GM18511 (cell line): ENCODE data around the gene ATXN10.
"Not testable (repeated sequence)": the region's sequence is repeated elsewhere in the genome, so short reads cannot be mapped to it uniquely, and the experiment has no call there.

Source experiments
- ATAC-seq: cut with Tn5 transposase; IDR thresholded peaks from one replicate; pipeline ENCODE4 v1.9.1; 2021; ENCODE audit warnings: mild to moderate bottlenecking, moderate library complexity; ENCODE audit not compliant: unreplicated experiment

The ATXN10 gene

GRCh38 chr22:45678961-45679912, 7.6 kb downstream of the ATXN10 start:
- ATAC-seq: no peak

GRCh38 chr22:45680932-45681700, 9.5 kb downstream of the ATXN10 start:
- ATAC-seq: no peak

GRCh38 chr22:45682064-45682463, 10.4 kb downstream of the ATXN10 start:
- no peak for ATAC-seq

- not testable (repeated sequence) for ATAC-seq
These were observed 11.1 kb downstream of the ATXN10 start for GRCh38 chr22:45682773-45683172.

DNA sequence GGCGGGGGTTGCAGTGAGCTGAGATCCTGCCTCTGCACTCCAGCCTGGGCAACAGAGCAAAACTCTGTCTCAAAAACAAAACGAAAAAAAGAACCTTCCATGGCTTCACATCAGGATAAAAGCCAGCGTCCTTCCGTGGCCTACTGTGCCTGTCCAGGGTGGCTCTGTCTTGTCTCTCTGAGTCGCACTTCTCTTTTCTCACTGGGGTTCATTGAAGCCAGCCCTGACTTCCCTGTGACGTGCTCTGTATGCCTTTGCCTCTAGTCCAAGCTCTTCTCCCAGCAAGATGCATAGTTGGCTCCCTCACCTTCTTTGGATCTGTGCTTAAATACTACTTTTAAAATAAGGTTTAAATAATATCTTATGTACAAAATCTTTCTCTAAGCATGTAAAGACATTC, 11.6 kb downstream of the ATXN10 start:
- ATAC-seq: no peak

DNA sequence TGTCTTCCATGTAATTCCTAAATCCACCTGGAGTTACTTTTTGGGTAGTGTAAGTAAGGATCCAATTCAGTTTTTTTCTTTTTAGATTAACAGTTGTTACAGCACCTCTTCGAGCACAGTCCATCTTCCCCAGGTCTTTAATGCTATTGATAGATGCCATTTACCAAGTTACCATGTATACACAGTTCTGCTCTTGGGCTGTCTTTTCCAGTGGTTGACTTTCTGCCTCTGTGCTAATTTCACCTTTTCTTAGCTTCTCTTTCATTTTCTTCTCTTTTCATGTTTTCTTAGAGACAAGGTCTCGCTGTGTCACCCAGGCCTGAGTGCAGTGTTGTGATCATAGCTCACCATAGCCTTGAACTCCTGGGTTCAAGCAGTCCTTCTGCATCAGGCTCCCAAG, 12.0 kb downstream of the ATXN10 start:
- ATAC-seq: no peak

- no peak for ATAC-seq
These were observed 12.5 kb downstream of the ATXN10 start for GRCh38 chr22:45684169-45684568.

DNA sequence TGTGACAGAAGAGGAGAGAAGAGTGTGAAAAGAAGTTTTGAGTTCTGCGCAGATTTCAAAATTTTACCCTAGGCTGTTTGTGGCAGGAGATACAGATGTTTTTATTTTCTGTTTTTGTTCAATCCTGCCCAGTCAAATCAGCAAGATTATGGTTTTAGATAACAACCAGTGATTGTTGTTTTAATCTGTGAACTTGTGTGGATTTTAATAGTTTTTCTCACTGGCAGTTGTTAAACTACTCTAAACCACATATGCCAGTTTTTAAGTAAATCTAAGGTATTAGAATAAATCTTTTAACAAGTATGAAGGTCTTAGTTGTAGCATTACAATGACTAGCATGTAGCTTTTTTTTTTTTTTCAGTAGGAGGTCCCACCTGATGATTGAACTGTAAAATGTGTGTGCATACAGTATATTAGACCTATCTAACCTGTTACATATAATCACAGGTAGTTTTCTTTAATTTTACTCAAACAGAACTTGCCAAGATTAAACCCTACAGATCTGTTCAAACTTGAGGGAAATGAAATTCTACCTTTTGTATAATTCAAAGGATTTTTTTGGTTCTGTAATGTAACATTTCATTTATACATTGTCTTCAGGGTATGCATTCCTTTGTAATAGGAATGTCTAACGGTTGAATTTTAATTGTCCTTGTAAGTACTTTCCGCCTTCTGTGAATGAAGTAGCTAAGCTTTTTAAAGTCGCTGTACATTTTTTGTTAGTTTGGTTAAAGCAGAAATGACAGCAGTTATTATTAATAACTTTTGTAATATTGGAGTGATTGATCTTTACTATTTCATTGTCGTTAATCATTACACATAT, 13.3 kb downstream of the ATXN10 start:
- ATAC-seq: no peak

- ATAC-seq: no peak
These were observed 14.4 kb downstream of the ATXN10 start for GRCh38 chr22:45686004-45686403.

- no peak for ATAC-seq
These were observed 15.2 kb downstream of the ATXN10 start for GRCh38 chr22:45686836-45687235.

GRCh38 chr22:45688600-45689080, 17.0 kb downstream of the ATXN10 start:
- ATAC-seq: no peak

DNA sequence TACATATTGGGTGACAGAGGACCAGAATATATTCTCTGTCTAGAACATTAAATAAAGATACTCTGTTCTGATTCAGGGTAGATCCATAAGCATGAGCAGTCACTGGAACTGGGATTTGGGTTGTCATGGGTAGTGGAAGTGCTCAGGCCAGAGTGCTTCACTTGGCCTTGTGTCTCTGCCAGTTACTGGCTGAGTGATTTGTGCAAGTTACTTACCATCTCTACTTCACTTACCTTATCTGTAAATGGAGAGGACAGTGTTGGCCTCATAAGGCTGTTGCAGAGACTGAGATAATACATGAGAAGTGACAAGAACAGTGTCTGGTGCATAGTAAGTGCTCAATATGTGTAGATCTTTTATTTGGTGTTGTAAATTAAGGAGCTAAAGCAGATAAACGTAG, 17.6 kb downstream of the ATXN10 start:
- no peak for ATAC-seq

DNA sequence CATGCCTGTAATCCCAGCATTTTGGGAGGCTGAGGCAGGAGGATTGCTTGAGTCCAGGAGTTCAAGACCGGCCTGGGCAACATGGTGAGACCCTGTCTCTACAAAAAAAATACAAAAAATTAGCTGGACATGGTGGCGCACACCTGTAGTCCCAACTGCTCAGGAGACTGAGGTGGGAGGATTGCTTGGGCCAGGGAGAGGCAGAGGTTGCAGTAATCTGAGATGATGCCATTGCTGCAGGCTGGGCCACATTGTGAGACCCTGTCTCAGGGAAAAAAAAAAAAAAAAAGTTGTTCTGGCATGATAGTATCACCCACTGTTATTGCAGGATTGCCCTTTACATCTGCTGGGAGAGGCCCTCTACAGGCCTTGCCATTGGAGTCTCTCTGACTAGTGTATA, 18.4 kb downstream of the ATXN10 start:
- ATAC-seq: no peak

DNA sequence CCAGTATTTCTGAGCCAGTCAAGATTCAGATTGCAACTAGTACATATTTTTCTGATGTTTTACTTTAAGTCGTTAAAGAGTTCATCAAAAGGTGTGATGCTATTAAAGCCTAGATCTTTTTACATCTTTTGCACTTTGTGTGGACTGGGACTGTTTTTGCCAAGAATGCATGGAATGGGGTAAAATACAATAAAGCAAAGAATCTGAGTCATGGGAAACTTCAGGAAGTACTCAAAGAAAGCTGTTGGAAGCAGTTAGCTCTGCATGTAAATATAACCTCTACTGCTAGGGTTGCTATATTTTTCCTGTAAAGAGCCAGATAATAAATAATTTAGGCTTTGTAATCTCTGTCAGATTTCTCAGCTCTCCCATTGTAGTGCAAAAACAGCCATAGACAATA, 20.9 kb downstream of the ATXN10 start:
- no peak for ATAC-seq

DNA sequence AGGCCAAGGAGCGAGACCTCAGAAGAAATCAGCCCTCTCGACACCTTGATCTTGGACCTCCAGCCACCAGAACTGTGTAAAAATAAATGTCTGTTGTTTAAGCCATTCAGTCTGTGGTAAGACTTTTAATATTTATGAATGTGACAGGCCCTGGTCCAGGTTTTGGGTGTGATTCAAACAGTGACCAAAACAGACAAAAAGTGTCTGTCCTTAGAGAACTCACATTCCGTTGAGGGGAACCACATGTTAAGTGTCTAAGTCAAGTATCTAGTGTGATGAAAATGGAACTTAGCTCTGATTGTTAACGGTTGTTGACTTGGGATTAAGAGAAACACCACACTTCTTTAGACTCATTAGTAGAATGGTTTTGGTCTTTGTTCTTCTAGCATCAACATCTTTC, 22.2 kb downstream of the ATXN10 start:
- no peak for ATAC-seq

DNA sequence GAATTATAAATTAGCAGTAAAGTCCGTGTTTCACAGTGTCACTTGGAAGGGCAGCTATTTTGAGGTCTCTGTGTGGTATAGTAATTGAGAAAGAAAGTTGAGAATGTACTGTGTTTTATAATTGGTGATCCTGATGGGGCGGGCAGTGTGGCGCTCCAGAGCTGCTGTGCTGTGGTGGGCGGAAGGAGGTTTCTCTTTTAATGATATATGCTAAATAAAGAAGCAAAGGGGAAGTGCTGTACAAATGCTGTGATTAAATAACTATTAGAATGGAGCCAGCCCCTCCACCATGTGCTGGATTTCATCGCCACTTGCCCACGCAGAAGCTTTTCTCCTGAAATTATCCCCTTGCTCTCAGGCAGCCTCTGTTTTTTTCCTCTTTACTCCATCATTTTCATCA, 24.6 kb downstream of the ATXN10 start:
- ATAC-seq: no peak

DNA sequence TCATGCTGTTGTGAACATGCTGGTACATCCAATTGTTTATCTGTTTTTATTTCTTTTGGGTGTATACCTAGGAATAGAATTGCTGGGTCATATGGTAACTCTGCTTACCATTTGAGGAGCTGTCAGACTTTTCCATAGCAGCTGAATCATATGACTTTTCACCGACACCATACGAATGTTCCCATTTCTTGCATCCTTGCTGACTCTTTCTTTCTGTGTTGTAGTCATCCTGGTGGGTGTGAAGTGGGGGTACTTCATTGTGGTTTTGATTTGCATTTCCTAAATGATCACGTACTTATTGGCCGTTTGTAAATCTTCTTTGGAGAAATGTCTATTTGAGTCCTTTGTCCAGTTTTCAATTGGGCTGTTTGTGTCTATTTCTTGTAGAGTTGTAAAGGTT, 26.5 kb downstream of the ATXN10 start:
- no peak for ATAC-seq

- ATAC-seq: no peak
These were observed 31.3 kb downstream of the ATXN10 start for GRCh38 chr22:45702981-45703380.

- ATAC-seq: no peak
These were observed 32.1 kb downstream of the ATXN10 start for GRCh38 chr22:45703758-45704157.

GRCh38 chr22:45704648-45705047, 33.0 kb downstream of the ATXN10 start:
- no peak for ATAC-seq

- no peak for ATAC-seq
These were observed 36.0 kb downstream of the ATXN10 start for GRCh38 chr22:45707605-45708004.
